ENCODE measurements around the gene BTN1A1. TPM values are rescaled to one million over a fixed set of nuclear protein-coding genes. Genes with fewer than 3 reads are reported as not detected.

BTN1A1 gene
- total and polyA plus RNA-seq, 10 of the 15 experiments (the other 5 are each of a cell fraction or from before 2014, with no cell fraction given): 0.05 to 2.2 (median 0.87) TPM

DNA sequence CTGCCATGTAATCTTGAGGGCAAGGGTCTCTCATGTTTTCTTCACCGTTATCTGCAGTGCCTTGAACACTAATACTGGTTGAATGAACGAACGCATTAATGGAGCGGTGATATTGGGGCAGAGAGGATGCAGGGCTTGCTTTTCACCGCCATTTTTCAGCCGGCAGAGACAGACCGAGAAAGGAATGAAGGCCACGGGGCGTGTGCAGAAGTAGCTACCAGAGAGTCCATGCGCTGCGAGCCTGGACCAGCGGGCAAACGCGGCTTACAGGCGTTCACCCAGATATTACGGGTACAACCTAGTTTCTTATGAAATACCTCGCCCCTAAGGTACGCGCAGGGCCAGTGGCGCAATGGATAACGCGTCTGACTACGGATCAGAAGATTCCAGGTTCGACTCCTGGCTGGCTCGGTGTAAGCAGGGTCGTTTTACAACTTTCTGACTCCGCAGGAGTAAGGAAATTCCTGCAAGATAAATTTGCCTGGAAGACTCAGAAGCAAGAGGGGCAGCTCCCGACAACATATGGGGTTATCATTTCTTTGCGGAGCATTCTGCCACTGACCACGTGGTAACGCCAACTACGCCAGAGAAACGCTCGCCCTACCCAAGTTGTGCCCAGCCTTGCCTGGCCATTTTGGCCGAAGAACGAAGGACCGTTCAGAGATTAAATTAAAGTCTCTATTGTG, 37.2 kb downstream of the BTN1A1 start (continued):
- no peak for TF ChIP-seq IRF3 (IDR thresholded peaks at IDR 0.05)
- TF ChIP-seq, protein P1, sequence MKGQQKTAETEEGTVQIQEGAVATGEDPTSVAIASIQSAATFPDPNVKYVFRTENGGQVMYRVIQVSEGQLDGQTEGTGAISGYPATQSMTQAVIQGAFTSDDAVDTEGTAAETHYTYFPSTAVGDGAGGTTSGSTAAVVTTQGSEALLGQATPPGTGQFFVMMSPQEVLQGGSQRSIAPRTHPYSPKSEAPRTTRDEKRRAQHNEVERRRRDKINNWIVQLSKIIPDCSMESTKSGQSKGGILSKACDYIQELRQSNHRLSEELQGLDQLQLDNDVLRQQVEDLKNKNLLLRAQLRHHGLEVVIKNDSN (IDR thresholded peaks at IDR 0.05; ENCODE audit: borderline replicate concordance, extremely low read length, insufficient read depth, low read depth, low read length): peak; percentile 70
- TF ChIP-seq GABPA (IDR thresholded peaks at IDR 0.05; ENCODE audit: low read depth): peak; percentile 44; the same call in 1 of the 2 replicates
- TF ChIP-seq SRF (IDR thresholded peaks at IDR 0.05; ENCODE audit: low read depth in 2 of 2, low read length in 2 of 2): no peak
- peak in 1 of 2 experiments; percentile 62; a peak in 1 of 4 replicates for TF ChIP-seq CEBPB (IDR thresholded peaks at IDR 0.05; ENCODE audit: borderline replicate concordance in 1 of 2, low read depth in 2 of 2, low read length in 2 of 2)
- peak; percentile 36; the same call in 1 of the 2 replicates for TF ChIP-seq ZNF687 (IDR thresholded peaks at IDR 0.05)
- TF ChIP-seq CBX3 (IDR thresholded peaks at IDR 0.05; ENCODE audit: borderline replicate concordance, low read depth): no peak
- TF ChIP-seq MTA3 (IDR thresholded peaks at IDR 0.05; ENCODE audit: borderline replicate concordance, low read length): peak; percentile 78; the same call in 1 of the 2 replicates
- TF ChIP-seq STAT1 (conservative IDR thresholded peaks at IDR 0.05): 0 out of 2 replicates have a peak, but pooled peaks have one; percentile 28
- TF ChIP-seq, protein P2, sequence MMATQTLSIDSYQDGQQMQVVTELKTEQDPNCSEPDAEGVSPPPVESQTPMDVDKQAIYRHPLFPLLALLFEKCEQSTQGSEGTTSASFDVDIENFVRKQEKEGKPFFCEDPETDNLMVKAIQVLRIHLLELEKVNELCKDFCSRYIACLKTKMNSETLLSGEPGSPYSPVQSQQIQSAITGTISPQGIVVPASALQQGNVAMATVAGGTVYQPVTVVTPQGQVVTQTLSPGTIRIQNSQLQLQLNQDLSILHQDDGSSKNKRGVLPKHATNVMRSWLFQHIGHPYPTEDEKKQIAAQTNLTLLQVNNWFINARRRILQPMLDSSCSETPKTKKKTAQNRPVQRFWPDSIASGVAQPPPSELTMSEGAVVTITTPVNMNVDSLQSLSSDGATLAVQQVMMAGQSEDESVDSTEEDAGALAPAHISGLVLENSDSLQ (IDR thresholded peaks at IDR 0.05): no peak
- TF ChIP-seq ZNF207 (IDR thresholded peaks at IDR 0.05; ENCODE audit: borderline replicate concordance): peak; percentile 69; the same call in 1 of the 2 replicates
- peak; percentile 99 for TF ChIP-seq TARDBP (IDR thresholded peaks at IDR 0.05; ENCODE audit: borderline replicate concordance)
- TF ChIP-seq, protein P3, sequence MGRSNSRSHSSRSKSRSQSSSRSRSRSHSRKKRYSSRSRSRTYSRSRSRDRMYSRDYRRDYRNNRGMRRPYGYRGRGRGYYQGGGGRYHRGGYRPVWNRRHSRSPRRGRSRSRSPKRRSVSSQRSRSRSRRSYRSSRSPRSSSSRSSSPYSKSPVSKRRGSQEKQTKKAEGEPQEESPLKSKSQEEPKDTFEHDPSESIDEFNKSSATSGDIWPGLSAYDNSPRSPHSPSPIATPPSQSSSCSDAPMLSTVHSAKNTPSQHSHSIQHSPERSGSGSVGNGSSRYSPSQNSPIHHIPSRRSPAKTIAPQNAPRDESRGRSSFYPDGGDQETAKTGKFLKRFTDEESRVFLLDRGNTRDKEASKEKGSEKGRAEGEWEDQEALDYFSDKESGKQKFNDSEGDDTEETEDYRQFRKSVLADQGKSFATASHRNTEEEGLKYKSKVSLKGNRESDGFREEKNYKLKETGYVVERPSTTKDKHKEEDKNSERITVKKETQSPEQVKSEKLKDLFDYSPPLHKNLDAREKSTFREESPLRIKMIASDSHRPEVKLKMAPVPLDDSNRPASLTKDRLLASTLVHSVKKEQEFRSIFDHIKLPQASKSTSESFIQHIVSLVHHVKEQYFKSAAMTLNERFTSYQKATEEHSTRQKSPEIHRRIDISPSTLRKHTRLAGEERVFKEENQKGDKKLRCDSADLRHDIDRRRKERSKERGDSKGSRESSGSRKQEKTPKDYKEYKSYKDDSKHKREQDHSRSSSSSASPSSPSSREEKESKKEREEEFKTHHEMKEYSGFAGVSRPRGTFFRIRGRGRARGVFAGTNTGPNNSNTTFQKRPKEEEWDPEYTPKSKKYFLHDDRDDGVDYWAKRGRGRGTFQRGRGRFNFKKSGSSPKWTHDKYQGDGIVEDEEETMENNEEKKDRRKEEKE (IDR thresholded peaks at IDR 0.05): 0 out of 2 replicates have a peak, but pooled peaks have one; percentile 48
- TF ChIP-seq HDGF (IDR thresholded peaks at IDR 0.05): no peak
- peak; percentile 87 for TF ChIP-seq ZNF217 (IDR thresholded peaks at IDR 0.05)
- 0 out of 2 replicates have a peak, but pooled peaks have one; percentile 53 for TF ChIP-seq RB1 (IDR thresholded peaks at IDR 0.05; ENCODE audit: borderline replicate concordance)
- 0 out of 2 replicates have a peak, but pooled peaks have one; percentile 51 for TF ChIP-seq MEF2A (IDR thresholded peaks at IDR 0.05; ENCODE audit: insufficient read depth, low read depth, low read length)
- no peak for TF ChIP-seq HCFC1 (IDR thresholded peaks at IDR 0.05; ENCODE audit: low read length)
- peak; percentile 63; the same call in 1 of the 2 replicates for TF ChIP-seq POLR2A (IDR thresholded peaks at IDR 0.05; ENCODE audit: low read depth, low read length)
- TF ChIP-seq ZZZ3 (IDR thresholded peaks at IDR 0.05; ENCODE audit: control insufficient read depth, insufficient read length, low read depth): no peak

All from GM12878 (cell line).